HCT116 (cell line): Measurements from ENCODE around the gene PADI4. TPM values are rescaled to one million over a fixed set of nuclear protein-coding genes. Genes with fewer than 3 reads are reported as not detected.
A peak's percentile ranks its signal among the peaks of the same experiment; 100 is the strongest.

ENCODE experiments used
- ATAC-seq: fragments of 200-7000 bp; cut with Tn5 transposase; 2 replicates; pipeline ENCODE4 v1.9.1; 2020; ENCODE audit warnings: mild to moderate bottlenecking, moderate library complexity
- BruUV-seq: library from RNA; stranded (reverse); fragments of 400-500 nt; replicated peaks from 2 replicates; lab custom pipeline; 2021; lab: Mats Ljungman, UMichigan
- CTCF ChIA-PET: fragments of 300-600 bp; sonication (Branson Sonifier 250); formaldehyde crosslinking; loops from one replicate; lab custom pipeline; 2021; ENCODE audit warnings: antibody characterized with exemption; lab: Charles Lee
- POLR2A ChIA-PET: fragments of 300-600, 350-600 bp; sonication (Branson Sonifier 250); formaldehyde crosslinking; loops from one replicate; lab custom pipeline; 2021; ENCODE audit warnings: antibody characterized with exemption; lab: Charles Lee
- RAD21 ChIA-PET, 2 experiments: fragments of 300-600 bp; sonication (Branson Sonifier 250); formaldehyde crosslinking; loops; one replicate each; lab custom pipeline; 2023; ENCODE audit warnings: low total read pairs in 2 of 2; ENCODE audit not compliant: uncharacterized antibody in 2 of 2, unreplicated experiment in 2 of 2, low non-redundant PET in 1 of 2; lab: Charles Lee
- DNase-seq: peaks from one replicate; pipeline ENCODE4 v3.0.0-alpha.2; 2010; ENCODE audit warnings: low read depth, low spot score
- H2AFZ ChIP-seq: fragments of 200-600 bp; shearing (Covaris generic), sonication (generic); 2 replicates; pipeline ENCODE4 v1.6.1; 2017; ENCODE audit warnings: low read depth, mixed run types, mixed read lengths, antibody characterized with exemption, low read length; ENCODE audit not compliant: poor library complexity, severe bottlenecking
- H3K27ac ChIP-seq: 2 replicates; pipeline ENCODE4 v1.5.1; 2012; ENCODE audit warnings: low read depth, low read length
- H3K27me3 ChIP-seq: fragments of 200-600 bp; sonication (generic); 2 replicates; pipeline ENCODE4 v1.6.1; 2016; ENCODE audit warnings: mixed run types, low read length, mixed read lengths; ENCODE audit not compliant: insufficient read depth
- H3K36me3 ChIP-seq, 2 experiments: fragments of 200-500 bp in 1 of 2; fragments of 200-600 bp in 1 of 2; sonication (Bioruptor generic) in 1 of 2; sonication (generic) in 1 of 2; 2 replicates each; pipeline versions ENCODE4 v1.5.1 to v1.6.1; 2014 to 2016; ENCODE audit warnings: low read length in 2 of 2, inconsistent platforms in 1 of 2, mixed read lengths in 1 of 2, mixed run types in 1 of 2; ENCODE audit not compliant: insufficient read depth in 2 of 2, control insufficient read depth in 1 of 2
- H3K4me1 ChIP-seq, 2 experiments: fragments of 200-600 bp in 1 of 2; sonication (generic) in 1 of 2; 2 replicates each; pipeline versions ENCODE4 v1.5.1 to v1.6.1; 2012 to 2017; ENCODE audit warnings: low read length in 2 of 2, inconsistent platforms in 1 of 2, mild to moderate bottlenecking in 1 of 2, mixed read lengths in 1 of 2, mixed run types in 1 of 2, moderate library complexity in 1 of 2; ENCODE audit not compliant: insufficient read depth in 2 of 2, control insufficient read depth in 1 of 2
- H3K4me2 ChIP-seq: fragments of 200-600 bp; sonication (generic); 2 replicates; pipeline ENCODE4 v1.6.1; 2017; ENCODE audit warnings: mixed run types, low read length, mixed read lengths
- H3K4me3 ChIP-seq, 2 experiments: fragments of 200-600 bp in 1 of 2; sonication (generic) in 1 of 2; replicated peaks in 1 of 2; 2 replicates each; pipeline ENCODE4 v1.5.1; 2011 to 2016; ENCODE audit warnings: low read length in 2 of 2, control low read depth in 1 of 2, low read depth in 1 of 2, mild to moderate bottlenecking in 1 of 2, mixed read lengths in 1 of 2, mixed run types in 1 of 2
- H3K79me2 ChIP-seq: fragments of 200-600 bp; sonication (generic); 2 replicates; pipeline ENCODE4 v1.6.1; 2017; ENCODE audit warnings: mild to moderate bottlenecking, mixed run types, low read length, moderate library complexity, mixed read lengths; ENCODE audit not compliant: insufficient read depth
- H3K9ac ChIP-seq: fragments of 200-600 bp; sonication (generic); 2 replicates; pipeline ENCODE4 v1.6.1; 2016; ENCODE audit warnings: low read length, mixed read lengths
- H3K9me2 ChIP-seq: fragments of 200-600 bp; sonication (generic), shearing (Covaris generic); 2 replicates; pipeline ENCODE4 v1.6.1; 2017; ENCODE audit warnings: mixed run types, mild to moderate bottlenecking, moderate library complexity; ENCODE audit not compliant: insufficient read depth
- H3K9me3 ChIP-seq, 2 experiments: fragments of 200-500 bp in 1 of 2; fragments of 200-600 bp in 1 of 2; sonication (Bioruptor generic) in 1 of 2; sonication (generic) in 1 of 2; 2 replicates each; pipeline ENCODE4 v1.6.1; 2014 to 2017; ENCODE audit warnings: low read length in 2 of 2, mixed read lengths in 2 of 2, inconsistent platforms in 1 of 2, low read depth in 1 of 2, mild to moderate bottlenecking in 1 of 2, mixed run types in 1 of 2, moderate library complexity in 1 of 2; ENCODE audit not compliant: control insufficient read depth in 1 of 2, insufficient read depth in 1 of 2
- H4K20me1 ChIP-seq: fragments of 200-600 bp; sonication (generic), shearing (Covaris generic); 2 replicates; pipeline ENCODE4 v1.6.1; 2017; ENCODE audit warnings: mixed run types, mild to moderate bottlenecking, moderate library complexity; ENCODE audit not compliant: insufficient read depth
- EGR1 ChIP-seq: IDR thresholded peaks from 2 replicates; pipeline ENCODE4 v1.6.1; 2012; ENCODE audit warnings: low read depth
- ELF1 ChIP-seq: IDR thresholded peaks from 2 replicates; pipeline ENCODE4 v1.6.1; 2012; ENCODE audit warnings: low read depth, borderline replicate concordance
- EZH2 ChIP-seq: fragments of 200-600 bp; sonication (generic); IDR thresholded peaks from 2 replicates; pipeline ENCODE4 v1.6.1; 2017; ENCODE audit warnings: antibody characterized with exemption, mixed run types
- POLR2AphosphoS5 ChIP-seq: IDR thresholded peaks from 2 replicates; pipeline ENCODE4 v1.6.1; 2011; ENCODE audit warnings: mild to moderate bottlenecking, low read depth, low read length, moderate library complexity
- RAD21 ChIP-seq: IDR thresholded peaks from 2 replicates; pipeline ENCODE4 v1.6.1; 2012; ENCODE audit warnings: low read depth, mild to moderate bottlenecking
- SIN3A ChIP-seq: IDR thresholded peaks from 2 replicates; pipeline ENCODE4 v1.6.1; 2012; ENCODE audit warnings: low read depth
- SRF ChIP-seq: IDR thresholded peaks from 2 replicates; pipeline ENCODE4 v1.6.1; 2012; ENCODE audit warnings: low read depth
- ZFX ChIP-seq: fragments of 450-650 bp; IDR thresholded peaks from 2 replicates; pipeline ENCODE4 v1.6.1; 2017
- intact Hi-C: fragments of 100-400 bp; cut with micrococcal nuclease; formaldehyde crosslinking; loops from 2 replicates; pipeline ENCODE4 v1.10.0; 2022
- total RNA-seq: library from RNA; stranded (reverse); gene quantifications from one replicate; pipeline ENCODE4 v1.2.1, GENCODE V29; 2021; ENCODE audit not compliant: unreplicated experiment
- TF ChIP-seq, protein P1 (sequence below): IDR thresholded peaks from 2 replicates; pipeline ENCODE4 v1.6.1; 2011; ENCODE audit warnings: mild to moderate bottlenecking, low read length, moderate library complexity; ENCODE audit not compliant: insufficient replicate concordance; ENCODE audit errors: extremely low read depth
- TF ChIP-seq, protein P2 (sequence below): IDR thresholded peaks from 2 replicates; pipeline ENCODE4 v1.6.1; 2012

Gene PADI4
- total RNA-seq, 1 experiment from 2014 or later, result 0.44 TPM

DNA sequence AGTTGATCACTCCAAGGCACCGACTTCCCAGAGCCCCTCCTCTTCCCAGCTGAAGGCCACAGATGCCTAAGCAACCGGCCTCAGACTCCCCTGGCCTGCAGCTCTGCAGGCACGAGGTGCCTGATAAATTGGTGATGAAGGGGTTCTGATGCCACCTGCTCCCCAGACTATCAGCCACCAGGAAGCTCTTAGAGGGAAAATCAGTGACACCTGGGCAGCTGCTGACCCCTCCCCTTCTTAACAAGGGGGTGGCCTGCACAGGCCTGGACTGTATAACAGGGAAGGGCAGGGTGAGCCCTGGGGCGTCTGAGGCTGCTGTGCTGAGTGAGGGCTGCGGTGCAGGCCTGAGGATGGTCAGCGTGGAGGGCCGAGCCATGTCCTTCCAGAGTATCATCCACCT is 63.9 kb downstream of the PADI4 start, which contains the start of gene PADI6:
PADI6 (plus strand) TSS at position 301 of the 400 bp plus-strand sequence; CDS start at position 351, 50 bp downstream.
- Histone ChIP-seq H3K27me3 (no peaks in the 10 kb centered on the region), H3K79me2 (no peaks in the 10 kb centered on the region), H3K9me2 (no peaks in the 10 kb centered on the region), H4K20me1 (no peaks in the 10 kb centered on the region), H3K4me3 (no peak within 1 kb of the TSS), H3K4me2 (no peak within 1 kb of the TSS), H2AFZ (peak within 1 kb of the TSS; percentile 57), H3K27ac (no peak within 1 kb of the TSS), H3K9me3 (no peaks in the 10 kb centered on the region), H3K9ac (no peak within 1 kb of the TSS), H3K4me1 (peaks cover 0 to 7% of the 10 kb centered on the region in 2 experiments; a peak in 1 of 4 replicates), H3K36me3 (no peaks in the 10 kb centered on the region)
- ChIA-PET RAD21 (no interaction called here), CTCF (interaction anchor here (0.9 to 1.1 kb wide), 2 partner anchors 8 to 35 kb away, joined by 3 read pairs; no protein-coding TSS in a partner anchor), POLR2A (no interaction called here)
- TF ChIP-seq, protein P1, sequence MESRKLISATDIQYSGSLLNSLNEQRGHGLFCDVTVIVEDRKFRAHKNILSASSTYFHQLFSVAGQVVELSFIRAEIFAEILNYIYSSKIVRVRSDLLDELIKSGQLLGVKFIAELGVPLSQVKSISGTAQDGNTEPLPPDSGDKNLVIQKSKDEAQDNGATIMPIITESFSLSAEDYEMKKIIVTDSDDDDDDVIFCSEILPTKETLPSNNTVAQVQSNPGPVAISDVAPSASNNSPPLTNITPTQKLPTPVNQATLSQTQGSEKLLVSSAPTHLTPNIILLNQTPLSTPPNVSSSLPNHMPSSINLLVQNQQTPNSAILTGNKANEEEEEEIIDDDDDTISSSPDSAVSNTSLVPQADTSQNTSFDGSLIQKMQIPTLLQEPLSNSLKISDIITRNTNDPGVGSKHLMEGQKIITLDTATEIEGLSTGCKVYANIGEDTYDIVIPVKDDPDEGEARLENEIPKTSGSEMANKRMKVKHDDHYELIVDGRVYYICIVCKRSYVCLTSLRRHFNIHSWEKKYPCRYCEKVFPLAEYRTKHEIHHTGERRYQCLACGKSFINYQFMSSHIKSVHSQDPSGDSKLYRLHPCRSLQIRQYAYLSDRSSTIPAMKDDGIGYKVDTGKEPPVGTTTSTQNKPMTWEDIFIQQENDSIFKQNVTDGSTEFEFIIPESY, result no peak
- TF ChIP-seq EZH2, result no peak
- TF ChIP-seq SIN3A, result no peak
- TF ChIP-seq POLR2AphosphoS5, result no peak
- TF ChIP-seq ELF1, result no peak
- TF ChIP-seq ZFX, result no peak
- no peak for TF ChIP-seq RAD21
- TF ChIP-seq EGR1, result no peak
- TF ChIP-seq, protein P2, sequence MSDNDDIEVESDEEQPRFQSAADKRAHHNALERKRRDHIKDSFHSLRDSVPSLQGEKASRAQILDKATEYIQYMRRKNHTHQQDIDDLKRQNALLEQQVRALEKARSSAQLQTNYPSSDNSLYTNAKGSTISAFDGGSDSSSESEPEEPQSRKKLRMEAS, result no peak
- TF ChIP-seq SRF, result no peak
- no peak for ATAC-seq
- intact Hi-C loops, result loop anchor here (10.0 kb wide), 1 partner anchor 247 kb away; no protein-coding TSS in a partner anchor
- DNase-seq, result no peak
- no TSS peak for BruUV-seq
